ENCODE data around the gene RXFP2.
A peak's percentile ranks its signal among the peaks of the same experiment; 100 is the strongest.

Gene RXFP2

DNA sequence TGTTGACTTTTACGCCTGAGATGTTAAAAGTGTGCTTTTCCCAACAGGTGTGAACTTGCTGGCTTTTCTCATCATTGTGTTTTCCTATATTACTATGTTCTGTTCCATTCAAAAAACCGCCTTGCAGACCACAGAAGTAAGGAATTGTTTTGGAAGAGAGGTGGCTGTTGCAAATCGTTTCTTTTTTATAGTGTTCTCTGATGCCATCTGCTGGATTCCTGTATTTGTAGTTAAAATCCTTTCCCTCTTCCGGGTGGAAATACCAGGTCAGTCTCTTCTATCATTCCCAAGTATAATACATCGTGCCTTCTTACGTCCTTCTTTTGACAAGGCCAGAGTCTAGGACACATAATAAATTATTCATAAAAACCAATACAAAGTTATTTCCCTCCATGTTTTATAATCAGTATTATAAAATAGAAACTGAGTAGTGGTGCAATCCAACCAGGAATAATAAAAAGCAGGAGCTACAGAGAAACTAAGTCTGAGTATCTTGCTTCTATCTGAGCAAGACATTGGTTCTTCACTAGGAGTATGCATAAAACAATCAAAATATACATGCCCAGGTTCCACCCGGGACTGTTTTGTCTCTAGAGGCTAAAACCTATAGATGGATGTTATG lies 57.9 kb downstream of the RXFP2 start:
- TF ChIP-seq, protein P1, sequence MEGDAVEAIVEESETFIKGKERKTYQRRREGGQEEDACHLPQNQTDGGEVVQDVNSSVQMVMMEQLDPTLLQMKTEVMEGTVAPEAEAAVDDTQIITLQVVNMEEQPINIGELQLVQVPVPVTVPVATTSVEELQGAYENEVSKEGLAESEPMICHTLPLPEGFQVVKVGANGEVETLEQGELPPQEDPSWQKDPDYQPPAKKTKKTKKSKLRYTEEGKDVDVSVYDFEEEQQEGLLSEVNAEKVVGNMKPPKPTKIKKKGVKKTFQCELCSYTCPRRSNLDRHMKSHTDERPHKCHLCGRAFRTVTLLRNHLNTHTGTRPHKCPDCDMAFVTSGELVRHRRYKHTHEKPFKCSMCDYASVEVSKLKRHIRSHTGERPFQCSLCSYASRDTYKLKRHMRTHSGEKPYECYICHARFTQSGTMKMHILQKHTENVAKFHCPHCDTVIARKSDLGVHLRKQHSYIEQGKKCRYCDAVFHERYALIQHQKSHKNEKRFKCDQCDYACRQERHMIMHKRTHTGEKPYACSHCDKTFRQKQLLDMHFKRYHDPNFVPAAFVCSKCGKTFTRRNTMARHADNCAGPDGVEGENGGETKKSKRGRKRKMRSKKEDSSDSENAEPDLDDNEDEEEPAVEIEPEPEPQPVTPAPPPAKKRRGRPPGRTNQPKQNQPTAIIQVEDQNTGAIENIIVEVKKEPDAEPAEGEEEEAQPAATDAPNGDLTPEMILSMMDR (IDR thresholded peaks at IDR 0.05; ENCODE audit: borderline replicate concordance, extremely low read depth, low read length, poor library complexity, severe bottlenecking) = peak; percentile 24
- no peak for TF ChIP-seq EZH2 (IDR thresholded peaks at IDR 0.05; ENCODE audit: borderline replicate concordance, low read depth, low read length, severe bottlenecking)
- DNase-seq = no peak
- H3K4me3 ChIP-seq (ENCODE audit: low read depth in 1 of 2, low read length in 2 of 2) = no peak overlapping the region
- H3K27ac ChIP-seq (ENCODE audit: low read length) = no peak overlapping the region
- ATAC-seq (ENCODE audit: insufficient read depth, low read depth) = no peak
- no peaks in the 10 kb centered on the region for H3K4me1 ChIP-seq (ENCODE audit: insufficient read depth, low read length)
- no peak overlapping the region for H3K9ac ChIP-seq (ENCODE audit: low read depth, low read length)
- H3K4me2 ChIP-seq (ENCODE audit: insufficient read depth, low read length) = no peak overlapping the region
- no peaks in the 10 kb centered on the region for H3K9me3 ChIP-seq (ENCODE audit: insufficient read depth, low read length, severe bottlenecking)
- H3K27me3 ChIP-seq (ENCODE audit: insufficient read depth, low read length, poor library complexity) = no peaks in the 10 kb centered on the region
- H4K20me1 ChIP-seq (ENCODE audit: insufficient read depth, low read length) = no peaks in the 10 kb centered on the region
- no peaks in the 10 kb centered on the region for H3K36me3 ChIP-seq (ENCODE audit: insufficient read depth, low read length)
- H2AFZ ChIP-seq (ENCODE audit: low read depth, low read length) = no peak overlapping the region
- no peaks in the 10 kb centered on the region for H3K79me2 ChIP-seq (ENCODE audit: insufficient read depth, low read length)

DNA sequence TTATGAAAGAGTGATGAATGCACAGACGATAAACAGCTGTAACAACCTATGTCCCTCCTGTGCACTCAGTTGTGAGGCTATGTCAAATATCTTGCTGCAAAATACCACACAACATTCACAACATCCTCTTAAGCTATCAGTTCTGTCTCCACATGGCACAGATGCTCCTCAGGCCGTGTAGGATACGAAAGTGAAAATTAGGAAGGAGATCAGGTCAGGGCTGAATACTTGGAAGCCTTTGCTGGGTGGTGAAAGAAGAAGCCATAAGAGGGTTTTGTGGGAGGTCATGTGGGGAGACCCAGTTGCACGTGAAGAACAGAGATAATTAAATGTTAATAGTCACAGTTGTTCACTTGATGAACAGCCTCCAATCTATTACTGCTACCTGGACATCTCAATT lies 58.9 kb downstream of the RXFP2 start:
- Histone ChIP-seq H3K27me3 (ENCODE audit: insufficient read depth, low read length, poor library complexity) (no peaks in the 10 kb centered on the region), H3K9ac (ENCODE audit: low read depth, low read length) (no peak overlapping the region), H3K27ac (ENCODE audit: low read length) (no peak overlapping the region), H4K20me1 (ENCODE audit: insufficient read depth, low read length) (no peaks in the 10 kb centered on the region), H3K36me3 (ENCODE audit: insufficient read depth, low read length) (no peaks in the 10 kb centered on the region), H3K9me3 (ENCODE audit: insufficient read depth, low read length, severe bottlenecking) (no peaks in the 10 kb centered on the region), H3K4me2 (ENCODE audit: insufficient read depth, low read length) (no peak overlapping the region), H3K4me1 (ENCODE audit: insufficient read depth, low read length) (no peaks in the 10 kb centered on the region), H2AFZ (ENCODE audit: low read depth, low read length) (no peak overlapping the region), H3K79me2 (ENCODE audit: insufficient read depth, low read length) (no peaks in the 10 kb centered on the region), H3K4me3 (ENCODE audit: low read depth in 1 of 2, low read length in 2 of 2) (no peak overlapping the region)
- DNase-seq (no peak), ATAC-seq (ENCODE audit: insufficient read depth, low read depth) (no peak)
- TF ChIP-seq, protein P1 (IDR thresholded peaks at IDR 0.05; ENCODE audit: borderline replicate concordance, extremely low read depth, low read length, poor library complexity, severe bottlenecking) = no peak
- TF ChIP-seq EZH2 (IDR thresholded peaks at IDR 0.05; ENCODE audit: borderline replicate concordance, low read depth, low read length, severe bottlenecking) = no peak

DNA sequence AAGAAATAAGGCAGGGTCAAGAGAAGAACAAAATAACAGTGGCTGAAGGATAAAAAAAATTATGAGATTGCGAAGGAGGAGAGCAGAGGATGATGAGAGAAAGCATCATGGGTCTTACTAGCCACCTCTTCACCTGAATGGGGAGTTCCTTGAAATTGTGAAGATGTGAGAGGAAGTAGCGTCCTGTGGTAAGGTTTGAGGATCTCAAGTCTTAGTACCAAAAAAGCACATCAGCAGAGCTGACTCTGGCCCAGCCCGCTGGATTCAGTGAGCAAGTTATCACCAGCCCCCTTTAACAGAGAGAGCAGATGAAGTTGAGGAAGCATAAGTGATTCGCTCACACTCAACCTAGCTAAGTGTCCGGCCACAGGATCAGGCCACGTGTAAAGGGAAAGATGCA lies 61.8 kb downstream of the RXFP2 start:
- ATAC-seq (ENCODE audit: insufficient read depth, low read depth) (no peak), DNase-seq (no peak)
- H4K20me1 ChIP-seq (ENCODE audit: insufficient read depth, low read length) = no peaks in the 10 kb centered on the region
- no peak overlapping the region for H3K9ac ChIP-seq (ENCODE audit: low read depth, low read length)
- H3K79me2 ChIP-seq (ENCODE audit: insufficient read depth, low read length) = no peaks in the 10 kb centered on the region
- H3K4me2 ChIP-seq (ENCODE audit: insufficient read depth, low read length) = no peak overlapping the region
- no peaks in the 10 kb centered on the region for H3K27me3 ChIP-seq (ENCODE audit: insufficient read depth, low read length, poor library complexity)
- no peaks in the 10 kb centered on the region for H3K9me3 ChIP-seq (ENCODE audit: insufficient read depth, low read length, severe bottlenecking)
- no peaks in the 10 kb centered on the region for H3K36me3 ChIP-seq (ENCODE audit: insufficient read depth, low read length)
- TF ChIP-seq, protein P1 (IDR thresholded peaks at IDR 0.05; ENCODE audit: borderline replicate concordance, extremely low read depth, low read length, poor library complexity, severe bottlenecking) = no peak
- TF ChIP-seq EZH2 (IDR thresholded peaks at IDR 0.05; ENCODE audit: borderline replicate concordance, low read depth, low read length, severe bottlenecking) = no peak
- H3K4me3 ChIP-seq (ENCODE audit: low read depth in 1 of 2, low read length in 2 of 2) = no peak overlapping the region
- H2AFZ ChIP-seq (ENCODE audit: low read depth, low read length) = no peak overlapping the region
- H3K4me1 ChIP-seq (ENCODE audit: insufficient read depth, low read length) = no peaks in the 10 kb centered on the region
- no peak overlapping the region for H3K27ac ChIP-seq (ENCODE audit: low read length)

Measured in DND-41 (cell line).